ENCODE measurements around the gene FGFRL1. TPM values are rescaled to one million over a fixed set of nuclear protein-coding genes. Genes with fewer than 3 reads are reported as not detected.

FGFRL1 gene
- total RNA-seq, 1 experiment from 2014 or later = 26.1 TPM

- WGBS (ENCODE audit: extremely low coverage, insufficient read length, low lambda C conversion rate) = no CpG with 5 or more reads among the region's 9 CpGs
- Histone ChIP-seq H4K20me1 (ENCODE audit: control insufficient read depth, insufficient read depth, insufficient read length) (no peaks in the 10 kb centered on the region), H2BK20ac (ENCODE audit: low read depth, low read length, poor library complexity, severe bottlenecking) (no peak overlapping the region), H3K56ac (ENCODE audit: insufficient read length, low read depth, low read length) (no peak overlapping the region), H3K23me2 (ENCODE audit: insufficient read length, low read depth, low read length, poor library complexity, severe bottlenecking) (no peaks in the 10 kb centered on the region), H2BK12ac (ENCODE audit: insufficient read length, low read depth, low read length) (no peak overlapping the region), H2BK120ac (ENCODE audit: low read depth, low read length, poor library complexity, severe bottlenecking) (no peak overlapping the region), H3K9ac (ENCODE audit: extremely low read depth, insufficient read length, low read length) (no peak overlapping the region), H3K79me2 (ENCODE audit: insufficient read depth, low read length) (no peaks in the 10 kb centered on the region), H2BK15ac (ENCODE audit: low read depth, low read length) (no peak overlapping the region), H4K5ac (ENCODE audit: insufficient read length, low read depth, low read length) (no peak overlapping the region), H2AK5ac (ENCODE audit: insufficient read length, low read length) (no peak overlapping the region), H3K9me3 (ENCODE audit: control insufficient read depth, low read depth, low read length) (no peaks in the 10 kb centered on the region), H3K4me2 (ENCODE audit: insufficient read depth, insufficient read length, low read length) (no peak overlapping the region), H2AFZ (ENCODE audit: low read length) (no peak overlapping the region), H3K27ac (ENCODE audit: insufficient read length, low read depth, low read length) (no peak overlapping the region), H3K18ac (ENCODE audit: insufficient read length, low read depth, low read length) (no peak overlapping the region), H4K8ac (replicated peaks; ENCODE audit: insufficient read length, low read depth, low read length) (no peak overlapping the region), H3K4ac (ENCODE audit: low read depth, low read length) (no peak overlapping the region), H3K79me1 (ENCODE audit: insufficient read depth, low read depth, low read length, poor library complexity, severe bottlenecking) (no peaks in the 10 kb centered on the region), H3K4me1 (ENCODE audit: insufficient read depth, low read length) (no peaks in the 10 kb centered on the region; the same call in 1 of the 2 replicates), H2BK5ac (ENCODE audit: insufficient read length, low read length) (no peak overlapping the region), H3K14ac (ENCODE audit: insufficient read depth, low read length) (0 out of 2 replicates have a peak overlapping the region, but pooled peaks have one; percentile 10), H3T11ph (ENCODE audit: low read length) (no peak overlapping the region), H4K91ac (ENCODE audit: insufficient read length, low read depth, low read length) (no peak overlapping the region), H3K27me3 (ENCODE audit: insufficient read depth, low read length) (no peaks in the 10 kb centered on the region), H3K23ac (ENCODE audit: insufficient read length, low read depth, low read length) (no peak overlapping the region)
- peaks cover 8 to 13% (median 12%) of the 10 kb centered on the region in 3 experiments; a peak in 6 of 7 replicates for H3K36me3 Mint-ChIP-seq (ENCODE audit: insufficient read depth in 1 of 3, low read depth in 3 of 3)
- no peak overlapping the region for H3K27ac Mint-ChIP-seq
- H3K9me3 Mint-ChIP-seq = peaks cover 0 to 2% of the 10 kb centered on the region in 2 experiments; a peak in 1 of 5 replicates
- no peak for DNase-seq
- no peak overlapping the region for H3K4me3 Mint-ChIP-seq
- H3K4me1 Mint-ChIP-seq = peaks cover 0 to 4% of the 10 kb centered on the region in 2 experiments; a peak in 1 of 4 replicates
- no peak for TF ChIP-seq CTCF (conservative IDR thresholded peaks at IDR 0.05)
- H3K27me3 Mint-ChIP-seq (ENCODE audit: low read depth) = no peaks in the 10 kb centered on the region
These were observed 16.5 kb downstream of the FGFRL1 start for GRCh38 chr4:1027915-1028238.

Measured in H9 (cell line).